OCI-M1 (cell line): ENCODE results near the gene RERE.
A peak's percentile ranks its signal among the peaks of the same experiment; 100 is the strongest.

ENCODE experiments used
- DNase-seq: peaks from one replicate; lab custom pipeline; 2025; lab: John Stamatoyannopoulos, UW

RERE gene

DNA sequence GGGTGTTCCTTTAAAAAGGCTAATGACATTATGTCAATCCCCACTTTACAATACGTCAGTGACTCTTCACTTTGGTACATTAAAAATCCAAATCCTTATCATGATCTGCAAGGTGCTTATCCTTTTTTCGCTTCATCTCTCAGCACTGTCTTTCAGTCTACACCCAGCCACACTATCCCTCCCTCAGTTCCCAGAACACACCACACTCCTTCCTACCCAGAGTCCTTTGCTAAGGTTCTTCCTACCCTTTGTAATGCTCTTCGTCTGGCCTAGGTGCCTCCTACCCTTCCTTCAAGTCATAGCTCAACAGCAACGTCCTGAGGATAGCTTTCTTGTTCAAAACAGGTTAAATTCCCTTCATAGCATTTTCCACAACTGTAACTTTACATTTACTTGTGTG, 152.6 kb downstream of the RERE start:
- no peak for DNase-seq

DNA sequence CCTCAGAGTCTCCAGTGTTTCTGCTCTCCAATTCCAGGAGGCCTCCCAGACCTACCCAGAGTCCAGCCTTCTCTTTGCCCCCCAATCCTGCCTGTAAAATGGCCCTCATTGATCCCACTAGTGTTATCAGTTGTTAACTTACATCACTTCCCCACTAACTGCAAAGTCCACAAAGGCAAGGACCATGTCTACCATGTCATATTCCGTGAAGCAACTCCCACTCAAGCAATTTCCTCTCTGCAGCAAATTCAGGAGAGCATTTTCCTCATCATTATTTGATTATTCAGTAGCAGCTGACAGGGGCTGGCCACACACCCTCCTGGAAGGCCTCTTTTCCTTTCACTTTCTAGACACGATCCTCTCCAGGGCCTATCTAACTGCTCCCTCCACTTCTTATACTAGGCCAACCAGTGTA, 153.5 kb downstream of the RERE start:
- peak; percentile 85 for DNase-seq

DNA sequence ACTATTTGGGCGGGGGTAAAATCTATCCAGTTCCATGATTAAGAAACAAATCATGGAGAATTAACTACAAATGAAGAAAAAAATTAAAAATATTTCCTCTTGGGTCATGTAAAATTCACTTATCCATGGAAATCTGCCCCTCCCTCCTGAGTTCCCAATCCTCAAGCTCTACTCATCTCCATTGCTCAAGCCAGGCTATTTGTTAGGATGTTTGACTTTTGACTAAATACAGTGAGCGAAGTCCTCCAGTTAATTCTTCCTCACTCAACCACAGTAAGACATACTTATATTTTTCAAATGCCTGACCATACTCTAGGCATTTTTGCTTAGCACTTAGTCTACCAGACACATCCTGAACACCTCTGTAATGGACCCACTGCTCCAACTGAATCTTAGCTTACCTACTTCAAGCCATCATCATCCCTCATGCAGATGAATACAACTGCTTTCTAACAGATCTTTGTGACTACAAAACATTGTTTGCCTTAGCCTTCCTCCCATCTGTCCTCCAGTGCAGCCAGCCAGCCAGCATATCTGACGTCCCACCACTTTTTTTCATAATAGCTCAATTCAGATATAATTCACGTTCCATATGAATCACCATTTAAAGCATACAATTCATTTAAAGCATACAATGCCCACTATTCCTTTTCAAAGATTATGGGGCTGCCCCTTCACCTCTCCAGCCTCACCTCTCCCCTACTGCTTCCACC, 154.2 kb downstream of the RERE start:
- DNase-seq: no peak

DNA sequence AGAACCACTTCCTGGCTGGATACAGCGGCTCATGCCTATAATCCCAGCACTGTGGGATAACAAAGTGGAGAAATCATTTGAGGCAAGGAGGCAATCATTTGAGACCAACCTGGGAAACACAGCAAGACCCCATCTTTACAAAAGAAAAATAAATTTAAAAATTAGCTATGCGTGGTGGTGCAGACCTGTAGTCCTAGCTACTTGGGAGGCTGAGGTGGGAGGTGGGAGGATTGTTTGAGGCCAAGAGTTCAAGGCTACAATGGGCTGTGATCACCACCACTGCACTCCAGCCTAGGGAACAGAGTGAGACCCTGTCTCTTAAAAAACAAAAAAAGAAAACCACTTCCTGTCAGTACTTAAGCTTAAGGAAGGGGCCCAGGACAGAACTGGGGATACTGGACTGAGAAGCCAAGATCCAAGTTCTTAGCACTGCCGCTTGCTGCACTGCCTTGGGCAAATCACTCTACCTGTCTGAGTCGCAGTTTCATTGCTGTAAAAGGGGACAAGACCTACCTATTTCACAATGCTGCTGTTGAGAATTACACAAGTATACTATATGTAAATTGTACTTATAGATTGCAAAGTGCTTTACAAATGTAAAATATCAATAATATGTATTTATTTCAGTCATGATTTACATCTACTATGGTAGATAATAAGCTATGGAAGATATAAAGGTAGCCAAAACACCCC, 154.9 kb downstream of the RERE start:
- DNase-seq: no peak

DNA sequence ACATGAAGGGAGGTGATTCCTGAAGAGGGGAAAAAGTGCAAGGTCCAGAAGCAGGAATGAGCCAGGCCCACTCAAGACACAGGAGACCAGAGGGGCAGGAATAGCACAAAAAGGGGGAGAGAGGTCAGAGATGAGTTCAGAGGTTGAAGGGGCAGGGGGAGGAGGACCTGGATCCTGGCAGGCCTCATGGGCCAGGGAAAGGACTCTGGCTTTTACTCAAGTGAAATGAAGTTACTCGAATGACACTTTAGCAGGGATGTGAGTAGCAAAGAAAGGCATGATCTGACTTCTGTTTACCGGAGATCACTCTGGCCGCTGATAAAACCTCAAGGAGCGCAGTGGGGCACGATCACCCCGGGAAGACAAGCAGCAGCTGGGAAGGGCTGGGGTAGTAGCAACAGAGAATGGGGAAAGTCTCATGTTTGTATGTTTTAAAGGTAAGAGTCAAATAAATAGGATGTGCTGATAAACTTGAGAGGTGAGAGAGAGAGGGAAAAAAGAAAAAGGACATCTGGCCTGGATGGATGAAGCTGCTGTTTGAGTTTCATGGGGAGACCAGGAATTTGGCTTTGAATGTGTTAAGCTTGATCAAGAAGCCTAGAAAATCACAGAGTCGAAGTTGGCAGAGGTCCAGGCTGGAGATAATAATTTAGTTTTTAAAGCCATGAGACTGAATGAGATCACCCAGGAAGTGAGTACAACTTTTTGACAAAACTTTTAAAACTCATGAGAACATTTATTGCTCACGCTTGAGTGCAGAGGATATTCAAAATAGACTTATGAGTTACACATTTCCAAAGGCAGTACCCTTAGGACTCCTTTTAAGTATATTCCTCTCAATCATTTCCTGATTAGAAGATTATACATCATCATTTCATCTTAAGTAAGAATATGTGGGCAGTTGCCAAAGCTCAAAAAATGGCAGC, 156.0 kb downstream of the RERE start:
- peak; percentile 39 for DNase-seq

DNA sequence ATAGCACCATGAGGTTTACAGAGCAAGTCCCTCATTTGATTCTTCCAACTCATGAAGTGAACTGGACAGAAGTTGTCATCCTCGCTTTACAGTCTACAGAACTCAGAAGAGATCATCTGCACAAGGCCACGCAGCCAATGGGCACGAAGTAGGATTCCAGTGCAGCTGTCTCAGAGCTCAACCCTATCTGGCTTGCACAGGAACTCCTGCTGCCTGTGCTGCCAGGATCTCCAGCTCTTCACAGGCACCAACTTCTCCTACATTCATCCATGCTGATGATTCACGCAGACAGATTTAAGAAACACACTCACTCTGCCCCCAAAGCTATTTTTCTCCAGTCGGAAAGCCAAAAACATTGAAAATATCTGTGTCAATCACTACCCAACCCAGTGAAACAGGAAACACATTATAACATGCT, 157.0 kb downstream of the RERE start:
- peak; percentile 12 for DNase-seq

DNA sequence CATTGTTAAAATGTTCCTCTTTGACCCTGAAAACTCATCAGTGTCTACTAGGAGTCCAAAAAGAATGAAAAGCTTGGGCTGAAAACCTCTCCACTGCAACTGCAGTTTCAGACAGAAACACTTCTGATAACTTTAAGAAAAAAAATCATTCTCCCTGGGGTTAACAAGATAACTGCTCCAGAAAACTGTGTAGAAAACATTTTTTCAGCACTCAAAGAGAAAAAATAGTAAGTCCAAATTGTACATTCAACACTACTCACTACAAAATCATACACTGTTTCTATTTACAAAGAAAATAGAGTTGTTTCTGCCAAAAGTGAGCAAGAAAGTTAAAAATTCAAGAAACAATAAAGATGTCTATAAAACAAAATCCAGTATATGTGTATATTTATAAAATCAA, 157.8 kb downstream of the RERE start:
- no peak for DNase-seq

DNA sequence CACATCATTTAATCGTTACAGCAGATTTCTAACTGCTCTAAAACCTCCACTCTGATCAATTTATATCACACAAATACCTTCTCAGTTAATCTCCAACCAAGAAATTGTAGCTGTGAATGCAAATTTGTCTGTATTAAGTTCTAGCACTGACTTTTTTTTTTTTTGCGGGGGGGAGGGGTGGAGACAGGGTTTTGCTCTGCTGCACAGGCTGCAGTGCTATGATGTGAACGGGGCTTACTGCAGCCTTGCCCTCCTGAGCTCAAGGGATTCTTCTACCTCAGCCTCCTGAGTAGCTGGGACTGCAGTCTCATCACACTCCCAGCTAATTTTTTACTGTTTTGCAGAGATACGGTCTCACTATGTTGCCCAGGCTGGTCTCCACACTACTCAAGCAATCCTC, 163.6 kb downstream of the RERE start:
- DNase-seq: no peak

DNA sequence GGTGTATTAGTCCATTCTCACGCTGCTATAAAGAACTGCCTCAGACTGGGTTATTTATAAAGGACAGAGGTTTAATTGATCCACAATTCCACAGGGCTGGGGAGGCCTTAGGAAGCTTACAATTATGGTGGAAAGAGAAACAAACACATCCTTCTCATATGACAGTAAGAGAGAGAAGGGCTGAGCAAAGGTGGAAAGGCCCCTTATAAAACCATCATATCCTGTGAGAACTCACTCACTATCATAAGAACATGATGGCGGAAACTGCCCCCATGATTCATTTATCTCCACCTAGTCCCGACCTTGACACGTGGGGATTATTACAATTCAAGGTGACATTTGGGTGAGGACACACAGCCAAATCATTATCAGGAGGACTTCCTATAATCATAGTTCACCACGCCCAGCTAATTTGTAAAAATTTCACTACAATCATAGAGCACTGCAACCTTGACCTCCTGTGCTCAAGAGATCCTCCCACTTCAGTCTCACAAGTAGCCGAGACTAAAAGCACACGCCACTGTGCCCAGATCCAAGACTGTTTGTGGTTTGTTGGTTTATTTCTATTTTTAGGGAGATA, 164.9 kb downstream of the RERE start:
- no peak for DNase-seq

DNA sequence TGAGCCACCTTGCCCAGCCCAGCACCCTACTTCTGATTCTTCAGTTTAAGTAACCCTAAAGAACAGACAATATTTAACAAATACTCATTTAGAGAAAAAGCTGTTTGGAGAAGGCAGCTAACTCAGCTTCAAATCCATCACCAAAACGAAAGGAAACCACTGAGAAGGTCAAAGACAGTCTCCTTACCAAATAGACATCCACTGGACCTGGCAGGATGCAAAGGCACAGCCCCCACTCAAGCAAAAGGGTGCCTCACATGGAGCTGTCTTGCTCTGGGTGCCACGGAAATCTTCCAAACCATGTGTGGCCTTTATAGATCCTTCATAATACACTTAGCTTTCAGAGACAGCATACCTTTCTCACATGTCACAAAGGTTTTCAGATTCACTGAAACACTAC, 165.5 kb downstream of the RERE start:
- no peak for DNase-seq

DNA sequence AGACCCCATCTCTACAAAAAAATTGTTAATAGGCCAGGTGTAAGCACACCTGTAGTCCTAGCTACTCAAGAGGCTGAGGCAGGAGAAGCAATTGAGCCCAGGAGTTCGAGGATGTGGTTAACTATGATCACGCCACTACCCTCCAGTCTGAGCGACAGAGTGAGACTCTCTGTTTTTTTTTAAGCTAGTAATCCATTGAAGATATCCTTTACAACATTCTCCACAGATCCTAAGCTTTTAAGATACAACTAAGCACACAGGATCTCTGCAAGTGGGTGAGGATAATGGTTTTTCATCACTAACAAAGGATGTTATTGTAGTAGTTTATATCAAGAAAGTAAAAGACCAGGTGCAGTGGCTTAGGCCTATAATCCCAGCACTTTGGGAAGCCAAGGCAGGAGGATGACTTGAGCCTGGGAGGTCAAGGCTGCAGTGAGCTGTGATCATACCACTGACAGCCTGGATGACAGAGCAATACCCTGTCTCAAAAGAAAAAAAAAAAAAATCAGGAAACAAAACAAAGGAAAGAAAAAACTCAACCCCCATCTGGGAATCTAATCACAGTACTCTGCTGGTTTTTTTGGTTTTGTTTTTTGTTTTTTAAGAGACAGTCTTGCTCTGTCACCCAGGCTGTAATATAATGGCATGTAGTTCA, 166.1 kb downstream of the RERE start:
- DNase-seq: no peak

DNA sequence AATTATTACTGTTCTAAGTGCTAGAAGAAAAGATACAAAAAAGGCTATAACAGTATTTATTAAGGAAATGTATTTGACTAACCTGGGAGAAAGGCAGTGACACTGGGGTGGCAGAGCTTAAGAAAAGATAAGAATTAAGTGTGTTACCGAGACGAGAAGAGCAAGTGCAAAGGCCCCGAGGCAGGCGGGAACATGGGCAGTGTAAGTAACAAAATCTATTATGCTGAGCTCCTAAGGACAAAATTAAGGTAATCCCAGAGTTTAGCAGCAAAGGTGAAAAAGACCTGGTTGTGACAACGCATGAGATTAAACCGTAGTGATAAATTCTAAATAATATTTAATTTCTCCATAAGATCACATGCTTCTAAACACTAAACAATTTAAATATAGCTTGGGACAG, 167.6 kb downstream of the RERE start:
- no peak for DNase-seq

DNA sequence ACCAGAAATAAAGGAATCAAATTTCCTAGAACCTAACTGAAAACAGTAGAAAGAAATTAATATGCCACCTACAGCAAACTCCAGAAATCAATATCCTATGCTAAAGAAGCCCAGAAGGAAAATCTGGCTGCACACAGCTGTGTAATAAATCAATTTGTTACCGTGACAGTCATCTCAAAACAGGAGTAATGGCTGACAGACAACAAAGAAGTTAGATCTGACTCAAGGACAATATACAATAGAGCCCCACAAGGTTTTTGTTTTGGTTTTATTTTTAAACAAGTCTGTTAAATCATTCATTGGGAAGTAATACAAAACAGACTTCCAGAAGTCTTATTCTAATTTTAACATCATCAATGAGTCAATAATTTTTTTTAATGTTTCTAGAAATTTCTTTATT, 168.4 kb downstream of the RERE start:
- DNase-seq: no peak

DNA sequence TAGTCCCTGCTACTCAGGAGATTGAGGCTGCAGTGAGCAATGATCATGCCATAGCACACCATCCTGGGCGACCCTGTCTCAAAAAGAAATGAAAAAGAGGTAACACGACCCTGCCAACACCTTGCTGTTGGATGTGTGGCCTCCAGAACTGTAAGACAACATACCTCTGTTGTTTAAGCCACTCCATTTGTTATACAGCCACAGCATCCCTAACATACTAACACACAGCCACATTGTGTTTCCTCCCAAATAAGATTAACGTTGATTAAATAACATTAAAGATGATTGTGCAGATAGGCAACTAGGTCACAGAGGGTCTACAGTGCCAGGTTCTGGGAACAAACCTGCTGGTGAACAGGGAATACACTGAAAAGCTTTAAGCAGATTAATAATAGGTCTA, 170.4 kb downstream of the RERE start:
- no peak for DNase-seq

DNA sequence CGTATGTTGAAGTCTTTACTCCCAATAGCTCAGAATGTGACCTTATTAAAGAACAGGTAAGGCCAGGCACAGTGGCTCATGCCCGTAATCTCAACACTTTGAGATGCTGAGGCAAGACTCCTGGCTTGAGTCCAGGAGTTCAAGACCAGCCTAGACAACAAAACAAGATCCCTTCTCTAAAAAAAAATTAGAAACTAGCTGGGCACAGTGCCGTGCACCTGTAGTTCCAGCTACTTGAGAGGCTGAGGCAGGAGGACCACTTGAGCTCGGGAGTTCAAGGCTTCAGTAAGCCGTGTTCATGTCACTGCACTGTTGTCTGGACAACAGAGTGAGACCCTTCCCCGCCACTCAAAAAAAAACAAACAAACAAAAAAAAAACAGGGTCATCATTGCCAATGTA, 171.3 kb downstream of the RERE start:
- DNase-seq: no peak

DNA sequence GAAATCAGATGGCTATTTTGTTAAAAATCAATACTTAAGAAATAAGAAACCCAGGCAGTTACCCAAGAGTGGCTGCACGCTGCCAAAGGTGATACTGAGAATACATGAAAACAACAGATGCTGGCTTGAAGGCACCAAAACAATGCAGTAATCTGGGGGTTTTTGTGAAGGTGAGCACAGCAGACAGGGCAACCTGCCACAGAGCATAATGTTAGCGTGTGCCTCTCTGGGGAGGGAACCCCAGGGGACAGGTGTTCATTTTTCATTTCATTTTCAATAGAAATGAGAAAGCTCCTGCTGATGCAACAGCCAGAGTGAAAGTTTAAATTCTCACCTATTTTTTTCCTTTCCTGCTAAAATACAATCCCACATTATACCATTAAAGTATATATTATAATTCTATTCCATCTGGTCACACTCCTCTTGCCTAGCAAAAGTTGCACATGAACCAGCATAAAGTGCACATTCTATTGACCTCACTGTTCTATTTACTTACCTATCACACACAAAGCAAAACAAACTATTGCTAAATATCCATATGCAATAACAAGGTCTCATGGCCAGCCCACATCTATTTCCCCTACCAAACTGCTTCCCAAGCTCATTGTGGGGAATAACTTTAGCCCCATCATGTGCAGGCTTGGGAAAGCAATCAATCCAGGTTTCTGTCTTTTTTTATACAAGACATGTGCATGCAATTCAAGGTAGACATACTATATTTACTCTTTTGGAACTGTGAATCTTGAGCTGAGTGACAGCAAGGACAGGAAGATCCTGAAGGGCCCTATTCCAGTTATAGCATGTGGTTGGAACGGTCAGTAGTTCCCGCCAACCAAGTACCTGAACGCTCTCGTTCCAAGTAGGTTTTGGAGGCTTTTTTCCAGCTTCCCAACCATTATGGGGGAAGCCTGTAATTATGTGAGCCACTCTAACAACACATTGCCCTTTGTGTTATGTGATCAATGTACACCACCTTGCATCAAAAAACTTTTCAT, 173.6 kb downstream of the RERE start:
- DNase-seq: no peak

DNA sequence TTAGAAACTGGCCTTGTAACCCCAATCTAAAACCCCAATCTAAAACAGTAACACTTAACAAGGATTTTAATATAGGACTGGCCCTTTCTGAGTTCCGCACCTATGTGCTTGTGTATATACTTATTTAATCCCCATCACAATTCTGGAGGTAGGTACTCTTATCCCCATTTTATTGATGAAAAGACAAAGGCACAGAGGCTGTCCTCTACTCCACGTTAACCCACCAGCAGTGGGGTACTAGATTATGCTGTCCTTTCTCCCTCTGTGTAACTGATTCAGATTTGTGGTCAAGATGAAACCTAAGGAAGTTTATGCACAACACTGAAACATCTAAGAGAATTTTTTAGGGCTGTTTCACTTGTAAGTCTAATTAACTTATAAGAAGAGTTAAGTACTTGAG, 175.3 kb downstream of the RERE start:
- no peak for DNase-seq

DNA sequence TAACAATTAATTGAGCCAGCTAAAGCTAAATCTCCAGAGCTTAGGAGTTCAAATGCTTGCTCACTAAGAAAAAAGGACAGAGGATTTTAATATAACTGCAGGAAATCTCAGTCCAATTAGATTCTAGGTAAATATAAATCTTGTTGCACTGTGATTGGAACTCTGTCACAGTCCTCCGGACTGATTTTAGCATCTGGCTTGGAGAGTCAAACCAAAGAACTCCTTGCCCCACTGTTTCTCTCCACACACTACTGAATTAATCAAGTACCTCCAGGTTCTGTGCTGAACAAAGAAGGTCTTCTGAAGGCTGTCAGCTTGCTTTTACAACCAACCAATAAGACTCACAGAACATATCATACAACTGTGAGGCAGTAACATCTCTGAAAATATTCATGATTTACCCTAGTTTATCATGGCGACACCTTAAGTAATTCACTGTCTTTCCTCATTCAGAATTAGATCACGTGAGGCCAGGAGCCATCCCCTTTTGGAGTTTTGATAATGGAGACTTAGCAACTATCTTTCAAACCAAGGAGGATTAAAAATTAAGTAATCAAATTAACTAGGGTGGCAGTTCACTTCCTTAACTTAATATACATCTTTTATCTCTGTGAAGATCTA, 176.0 kb downstream of the RERE start:
- no peak for DNase-seq

DNA sequence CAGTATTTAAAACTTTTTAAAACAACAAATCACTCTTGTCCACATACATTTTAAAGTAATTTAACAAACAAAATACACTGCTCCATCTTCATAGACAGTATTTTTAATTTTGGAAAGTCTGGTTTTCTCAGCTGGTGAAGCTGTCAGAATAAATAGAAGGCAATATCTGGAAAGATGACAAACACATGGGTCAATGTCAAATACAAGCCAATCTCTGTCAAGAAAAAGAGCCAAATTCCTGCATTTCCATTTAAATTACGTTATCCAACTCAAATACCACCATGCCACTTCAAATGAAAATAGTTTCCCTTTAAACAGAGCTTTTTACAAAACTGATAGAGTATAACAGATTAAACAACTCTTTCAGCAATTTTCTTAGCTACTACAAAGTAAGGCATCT, 176.5 kb downstream of the RERE start:
- no peak for DNase-seq

DNA sequence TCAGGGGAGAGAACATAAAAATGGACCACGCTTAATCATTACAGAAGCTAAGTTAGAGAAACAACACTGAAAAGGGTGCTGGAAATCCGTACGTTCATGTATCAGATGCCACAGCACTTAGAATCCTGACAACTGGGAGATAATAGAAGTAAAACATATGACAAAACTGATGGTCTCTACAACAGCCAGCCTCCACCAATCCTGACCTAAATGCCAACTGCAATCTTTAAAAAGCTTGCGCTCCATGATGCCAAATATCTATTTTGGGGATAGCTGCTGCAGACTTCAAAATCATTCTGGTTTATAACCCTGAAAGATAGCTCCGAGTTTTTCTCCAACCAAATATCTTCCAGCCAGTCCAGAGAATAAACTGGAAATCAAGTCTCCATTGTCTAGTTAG, 178.3 kb downstream of the RERE start:
- DNase-seq: no peak
